Erythroblast (primary cell): ENCODE measurements around the gene TSPAN9.

Experiments
- DNase-seq, 2 experiments: peaks; one replicate each; lab custom pipeline; 2025; lab: John Stamatoyannopoulos, UW
- GATA1 ChIP-seq: IDR thresholded peaks from 2 replicates; pipeline ENCODE4 v1.6.1; 2011; ENCODE audit warnings: low read depth, mild to moderate bottlenecking, control low read depth, low read length, moderate library complexity
- POLR2A ChIP-seq: IDR thresholded peaks from 2 replicates; pipeline ENCODE4 v1.6.1; 2011; ENCODE audit warnings: mild to moderate bottlenecking, low read length

The TSPAN9 gene

DNA sequence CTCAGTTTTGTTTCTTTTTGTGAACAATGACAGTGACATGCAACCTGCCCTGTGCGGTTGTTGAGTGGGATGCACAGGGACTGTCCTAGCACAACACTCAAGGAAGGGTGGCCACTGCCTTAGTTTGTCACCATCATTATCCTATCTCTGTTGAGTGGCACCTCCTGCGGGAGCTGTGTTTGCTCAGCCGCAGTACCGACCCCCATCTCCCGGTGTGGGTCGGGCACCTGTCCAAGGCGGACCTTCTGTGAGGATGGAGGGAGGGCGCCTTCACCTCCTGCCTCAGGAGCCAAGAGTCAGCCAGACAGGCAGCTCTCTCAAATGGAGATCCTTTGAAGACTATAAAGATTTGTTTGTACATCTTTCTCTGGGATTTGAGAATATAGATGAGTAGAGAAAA is 142.1 kb downstream of the TSPAN9 start:
- TF ChIP-seq POLR2A (no peak), GATA1 (no peak)
- no peak for DNase-seq

DNA sequence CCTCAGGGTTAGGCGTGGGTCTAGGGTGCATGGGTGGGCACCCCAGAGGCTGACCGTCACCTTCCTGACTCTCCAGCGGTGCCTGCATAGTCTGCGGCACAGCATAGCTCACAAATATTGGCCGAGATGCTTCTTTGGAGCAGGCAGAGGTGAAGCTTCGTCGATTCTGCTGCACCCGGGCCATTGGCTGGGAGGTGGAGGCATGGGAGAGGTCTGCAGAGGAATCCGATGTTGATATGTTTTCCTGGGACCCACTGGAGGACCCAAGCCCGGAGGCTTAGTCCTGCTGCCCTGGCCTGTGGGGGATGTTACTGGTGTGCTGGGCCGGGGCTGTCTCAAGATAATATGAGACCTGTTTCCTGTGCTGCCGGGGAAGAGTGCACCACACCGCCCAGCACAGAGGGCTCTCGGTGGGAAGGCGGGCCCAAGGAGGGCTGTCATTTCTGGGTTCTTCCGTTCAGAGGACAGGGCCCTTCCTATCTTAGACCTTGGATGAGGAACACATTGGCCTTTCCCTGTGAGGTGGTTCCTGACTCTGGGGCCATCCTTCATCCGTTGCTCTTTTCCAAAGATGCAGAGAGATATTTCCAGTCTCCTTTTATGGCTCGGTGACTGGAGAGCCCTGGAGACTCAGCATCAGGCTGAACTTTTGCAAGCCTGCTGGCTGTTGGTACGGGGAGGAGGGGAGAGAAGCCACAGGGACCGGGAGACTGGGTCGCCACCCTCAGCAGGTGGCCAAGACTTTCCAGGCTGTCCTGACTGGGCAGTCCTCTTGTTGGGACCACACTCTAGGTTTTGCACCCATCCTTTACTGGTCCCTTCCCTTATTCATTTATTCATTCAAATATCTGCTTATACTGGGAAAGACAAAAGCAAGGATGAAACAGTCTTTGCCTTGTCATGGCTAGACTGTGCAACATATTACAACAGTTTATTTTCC is 143.5 kb downstream of the TSPAN9 start:
- DNase-seq: no peak
- TF ChIP-seq GATA1: no peak
- no peak for TF ChIP-seq POLR2A

DNA sequence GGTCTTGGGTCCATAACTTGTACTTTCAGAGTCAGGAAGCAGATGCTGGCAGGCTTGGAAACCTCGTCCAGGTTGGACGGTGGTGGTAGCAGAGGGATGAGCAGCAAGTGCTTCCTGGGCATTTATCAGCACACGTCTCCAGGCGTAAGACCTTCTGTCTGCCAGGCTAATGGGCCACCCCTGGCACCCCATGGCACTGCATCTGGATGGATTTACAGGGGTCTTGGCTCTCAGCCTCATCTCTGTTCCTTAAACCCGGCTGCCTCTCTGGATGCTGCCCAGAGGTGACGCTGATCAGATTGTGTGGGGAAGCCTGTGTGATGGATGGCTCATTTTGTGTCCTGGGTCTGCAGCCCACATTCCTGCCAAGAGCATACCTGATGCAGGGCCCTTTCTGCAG is 145.1 kb downstream of the TSPAN9 start:
- TF ChIP-seq POLR2A: no peak
- no peak for TF ChIP-seq GATA1
- no peak for DNase-seq

DNA sequence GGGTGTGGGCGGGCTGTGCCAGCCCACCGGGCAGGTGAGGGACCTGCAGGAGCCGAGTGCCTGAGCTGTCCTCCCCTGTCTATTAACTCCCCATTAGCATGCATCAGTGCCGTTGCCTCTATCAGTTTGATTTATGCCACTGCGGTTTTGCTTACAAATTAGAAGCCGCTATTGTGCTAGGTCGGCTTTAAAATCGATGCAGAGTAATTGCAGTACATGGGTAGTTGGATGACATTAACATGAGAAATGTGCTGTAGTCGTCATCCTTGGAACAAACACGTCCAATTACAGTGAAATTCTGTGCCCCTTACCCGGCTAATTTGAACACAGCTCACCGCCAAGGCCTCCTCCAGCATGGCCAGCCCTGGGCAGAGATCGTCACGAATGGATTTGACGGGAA is 145.8 kb downstream of the TSPAN9 start:
- DNase-seq: no peak
- TF ChIP-seq GATA1 (no peak), POLR2A (no peak)

DNA sequence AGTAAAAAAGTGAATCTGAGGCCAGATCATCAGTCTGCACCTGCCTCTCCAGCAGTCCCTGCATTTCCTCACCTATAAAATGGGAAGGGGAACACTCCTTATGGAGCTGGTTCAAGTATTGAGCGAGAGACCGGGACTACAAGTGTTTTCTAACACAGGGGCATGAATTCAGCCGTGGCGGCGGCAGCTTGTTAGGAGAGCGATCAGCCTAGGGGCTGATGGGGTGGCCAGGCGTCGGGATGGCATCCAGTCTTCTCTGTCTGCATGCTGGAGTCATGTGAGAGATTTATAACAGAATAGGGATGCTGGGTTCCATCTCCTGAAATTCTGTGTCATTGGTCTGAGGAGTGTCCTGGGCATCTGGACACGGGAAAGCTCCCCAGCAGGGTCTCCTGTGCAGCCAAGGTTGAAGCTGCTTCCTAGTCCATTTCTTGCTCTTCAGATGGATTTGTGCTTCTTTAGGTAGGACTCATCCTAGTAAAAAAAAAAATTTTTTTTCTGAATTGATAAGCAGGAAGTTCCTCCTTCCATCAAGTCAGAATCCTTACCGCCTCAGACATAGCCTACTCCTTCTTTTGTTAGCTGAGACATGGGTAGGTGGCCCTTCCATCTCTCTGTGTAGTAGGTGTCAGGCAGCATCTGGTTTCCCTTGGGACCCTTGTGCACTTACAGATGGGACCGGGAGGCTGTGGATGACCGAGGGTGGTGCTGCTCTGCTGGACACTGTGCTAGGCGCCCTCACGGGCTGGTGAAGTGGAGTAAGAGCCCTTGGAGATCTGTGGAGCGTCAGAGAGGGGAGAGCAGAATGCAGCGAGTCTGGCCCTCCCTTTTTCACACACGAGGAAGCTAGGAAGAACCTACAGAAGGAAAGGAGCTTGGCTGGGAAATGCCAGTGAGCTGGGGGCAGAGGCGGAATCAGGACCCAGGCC is 146.7 kb downstream of the TSPAN9 start:
- TF ChIP-seq POLR2A (no peak), GATA1 (no peak)
- DNase-seq: no peak

DNA sequence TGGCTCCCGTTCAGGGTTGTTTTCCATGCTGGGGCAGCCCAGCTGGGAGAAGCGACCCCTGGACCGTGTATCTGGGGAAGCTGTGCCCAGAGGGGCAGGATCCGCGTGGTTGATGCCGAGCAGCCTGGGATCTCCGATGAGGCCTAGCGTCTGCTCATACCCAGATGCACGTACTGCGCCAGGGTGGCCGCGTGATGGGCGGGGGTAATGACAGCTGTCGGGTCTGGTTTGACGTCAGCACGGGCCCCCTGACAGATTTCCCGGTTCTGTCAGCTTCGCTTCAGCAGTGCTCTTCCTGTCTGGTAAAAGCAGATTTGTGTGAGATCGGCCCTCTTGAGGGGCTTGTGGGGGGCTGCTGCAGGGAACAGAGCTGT is 147.3 kb downstream of the TSPAN9 start:
- TF ChIP-seq GATA1: no peak
- no peak for TF ChIP-seq POLR2A
- no peak for DNase-seq

DNA sequence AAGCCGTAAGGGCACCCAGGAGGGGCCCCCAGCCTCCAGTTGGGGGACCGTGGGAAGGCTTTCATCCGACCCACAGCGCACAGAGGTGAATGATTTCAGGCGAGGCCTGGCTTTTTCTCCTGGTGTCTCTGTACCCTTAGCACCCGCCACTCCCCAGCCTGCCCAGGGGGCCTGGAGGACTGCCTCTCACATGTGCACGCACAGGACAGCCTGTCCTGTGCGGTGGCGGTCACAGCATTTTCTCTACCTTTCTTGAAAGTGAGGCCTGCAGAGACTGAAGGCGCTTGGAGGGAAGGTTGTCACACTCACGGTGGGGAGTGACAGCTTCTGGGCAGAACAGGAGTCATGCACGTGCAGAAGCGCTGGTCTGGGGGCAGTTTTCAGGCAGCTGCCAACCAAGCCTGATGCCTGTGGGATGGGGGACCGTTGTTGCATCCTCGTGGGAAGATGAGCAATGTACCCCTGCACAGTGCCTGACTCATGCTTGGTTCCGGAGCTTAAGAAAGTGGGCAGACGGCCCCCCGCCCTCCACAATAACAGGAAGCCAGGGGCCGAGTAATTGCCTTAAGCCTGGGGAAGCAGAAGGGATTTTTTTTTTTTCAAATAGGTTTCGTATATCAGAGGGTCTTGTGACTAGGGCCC is 148.1 kb downstream of the TSPAN9 start:
- TF ChIP-seq POLR2A: no peak

DNA sequence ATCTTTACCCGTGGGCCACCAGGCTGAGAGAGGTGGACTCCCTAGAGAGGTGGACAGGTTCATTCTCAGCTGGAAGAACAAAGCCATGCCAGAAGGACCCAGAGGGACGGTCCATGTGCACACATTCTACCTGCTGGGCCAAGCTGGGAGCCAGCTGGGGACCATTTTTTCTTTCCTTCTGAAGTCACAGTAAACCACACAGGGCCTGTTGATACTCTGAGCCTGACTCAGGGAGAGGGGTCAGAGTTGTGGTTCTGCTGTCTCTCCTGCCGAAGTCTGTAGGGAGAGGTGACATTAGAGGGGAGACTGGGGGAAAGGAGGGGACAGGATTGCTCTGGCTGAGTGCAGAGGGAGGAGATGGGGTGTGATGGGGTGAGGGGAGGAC is 148.6 kb downstream of the TSPAN9 start:
- DNase-seq: no peak
- TF ChIP-seq GATA1 (no peak), POLR2A (no peak)

More for the DNA sequence above, 148.1 kb downstream of the TSPAN9 start:
- DNase-seq: no peak

DNA sequence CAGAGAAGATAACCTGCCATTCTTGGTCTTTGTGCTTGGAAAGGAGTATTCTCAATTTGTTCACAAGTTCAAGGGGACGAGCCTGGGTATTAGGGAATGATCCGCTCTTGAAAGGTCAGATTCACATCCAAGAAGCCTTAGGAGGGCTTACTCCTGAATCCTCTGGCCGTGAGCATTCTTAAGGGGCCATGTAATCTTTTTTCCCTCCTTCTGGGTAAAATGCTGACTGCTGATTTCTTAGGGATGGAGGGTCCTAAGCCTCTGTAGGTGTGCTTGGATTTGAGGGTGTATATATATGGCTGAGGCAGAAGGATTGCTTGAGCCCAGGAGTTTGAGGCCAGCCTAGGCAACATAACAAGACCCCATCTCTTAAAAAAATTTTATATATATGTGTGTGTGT is 149.1 kb downstream of the TSPAN9 start:
- no peak for TF ChIP-seq GATA1
- no peak for TF ChIP-seq POLR2A
- DNase-seq: no peak

DNA sequence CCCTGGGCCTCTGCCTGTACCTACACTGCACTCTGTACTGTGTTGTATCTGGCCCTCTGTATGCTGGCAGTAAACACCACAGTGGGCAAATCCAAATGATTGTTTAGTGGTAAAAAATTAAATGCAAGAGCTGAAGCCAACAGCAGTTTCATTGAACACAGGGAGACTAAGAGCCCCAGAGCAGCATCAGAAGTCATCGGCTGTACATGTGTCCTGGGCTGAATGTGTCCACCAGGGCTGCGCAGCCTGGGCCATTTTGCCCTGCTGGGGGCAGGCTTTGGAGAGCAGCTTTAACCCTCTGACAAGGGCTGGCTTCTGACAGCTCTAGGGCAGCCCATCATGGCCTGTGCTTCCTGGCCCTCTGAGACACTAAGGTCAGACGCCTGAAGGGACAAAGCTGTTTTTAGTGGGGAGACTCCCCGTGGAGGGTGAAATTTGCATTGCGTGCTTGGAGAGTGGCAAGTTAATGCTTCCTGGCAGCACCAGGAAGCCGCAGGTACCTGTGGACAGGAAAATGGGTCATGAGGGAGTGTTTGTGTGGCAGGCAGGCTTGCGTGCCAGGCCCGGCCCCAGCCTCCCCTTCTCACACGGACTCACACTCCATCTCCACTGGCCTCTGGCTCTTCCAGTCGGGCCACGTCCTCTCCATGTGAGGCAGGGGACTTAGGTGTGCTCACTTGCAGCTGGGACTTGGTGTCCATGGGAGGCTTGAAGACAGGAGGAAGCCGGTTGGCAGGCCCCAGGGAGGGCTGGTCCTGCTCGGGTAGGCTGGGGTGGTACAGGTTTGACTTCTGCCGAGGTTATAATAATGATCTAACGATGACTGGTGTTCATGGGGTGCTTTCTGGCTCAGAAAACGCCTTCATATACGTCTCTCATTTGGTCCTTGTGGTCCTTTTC is 150.1 kb downstream of the TSPAN9 start:
- no peak for TF ChIP-seq GATA1
- no peak for TF ChIP-seq POLR2A

DNA sequence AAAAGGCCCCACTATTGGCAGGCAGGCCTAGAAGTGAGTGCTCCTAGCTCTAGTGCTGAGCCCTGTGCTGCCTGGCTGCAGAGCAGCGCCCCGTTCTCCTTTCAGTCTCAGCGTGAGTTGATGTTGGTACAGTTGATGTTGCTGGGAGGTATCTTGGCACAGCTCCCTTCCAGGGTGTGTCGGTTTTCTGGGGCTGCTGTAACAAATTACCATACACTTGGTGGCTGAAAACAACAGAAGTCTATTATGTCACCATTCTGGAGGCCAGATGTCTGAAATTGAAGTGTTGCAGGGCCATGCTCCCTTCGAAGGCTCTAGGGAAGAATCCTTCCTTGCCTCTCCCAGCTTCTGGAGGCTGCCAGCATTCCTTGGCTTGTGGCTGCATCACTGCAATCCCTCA is 151.4 kb downstream of the TSPAN9 start:
- TF ChIP-seq GATA1 (no peak), POLR2A (no peak)
- DNase-seq: no peak

More for the DNA sequence above, 150.1 kb downstream of the TSPAN9 start:
- DNase-seq: no peak

DNA sequence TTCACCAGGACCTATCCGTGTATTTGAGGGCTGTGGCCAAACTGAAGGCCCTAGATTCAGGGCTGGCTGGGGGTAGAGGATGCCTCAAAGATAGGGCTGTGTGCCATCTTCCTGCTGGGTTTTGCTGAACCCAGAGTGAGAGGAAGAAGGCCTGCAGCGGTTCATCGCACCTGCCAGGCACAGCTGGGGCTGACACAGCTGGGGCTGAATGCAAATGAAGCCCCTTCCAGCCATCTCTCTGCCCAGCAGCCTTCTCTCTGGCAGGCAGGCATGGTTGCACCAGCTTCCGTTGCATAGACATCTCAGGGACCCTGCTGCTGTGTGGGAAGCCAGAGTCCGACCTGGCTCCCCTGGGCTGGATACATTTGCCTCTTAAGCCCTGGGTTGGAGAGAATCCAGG is 152.4 kb downstream of the TSPAN9 start:
- TF ChIP-seq POLR2A: no peak
- TF ChIP-seq GATA1: no peak
- DNase-seq: no peak

DNA sequence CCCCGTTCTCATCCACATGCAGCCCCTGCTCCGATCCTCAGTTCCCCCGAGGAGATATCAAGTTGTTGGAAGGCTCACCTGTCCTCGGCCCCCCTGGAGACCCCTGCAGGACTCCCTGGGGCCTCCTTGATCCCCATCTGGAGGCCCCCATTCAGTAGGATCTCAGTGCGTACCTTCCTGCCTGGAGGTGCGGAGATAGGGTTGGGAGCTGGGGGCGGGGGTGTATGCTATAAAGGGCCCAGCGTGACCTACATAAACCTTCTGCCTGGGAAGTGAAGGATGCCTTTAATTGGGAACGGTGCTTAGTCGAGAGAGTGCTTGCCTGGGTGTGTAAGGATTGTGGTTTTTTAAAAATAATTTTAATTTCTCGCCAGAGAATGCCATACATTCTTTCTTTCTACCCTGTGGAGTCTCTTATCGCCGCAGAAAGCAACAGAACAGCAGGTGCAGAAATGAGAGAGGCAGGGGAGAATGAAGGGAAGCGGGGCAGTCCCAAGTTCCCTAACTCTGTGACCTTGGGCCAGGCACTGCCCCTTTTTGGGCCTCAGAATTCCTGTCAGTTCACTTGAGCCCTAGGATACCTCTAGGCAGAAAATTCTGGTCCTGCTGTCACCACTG is 153.7 kb downstream of the TSPAN9 start:
- DNase-seq: no peak
- TF ChIP-seq POLR2A: no peak
- no peak for TF ChIP-seq GATA1
